Left kidney (tissue), 2 donors: ENCODE data around the gene ABI2. TPM values are rescaled to one million over a fixed set of nuclear protein-coding genes. Genes with fewer than 3 reads are reported as not detected.
"Not testable (repeated sequence)": the region's sequence is repeated elsewhere in the genome, so short reads cannot be mapped to it uniquely, and the experiment has no call there.

Experiments
- DNase-seq: peaks from one replicate; pipeline ENCODE4 v3.0.0-alpha.2; 2013
- polyA plus RNA-seq: library from polyadenylated mRNA; unstranded; fragments of 120-200 nt; gene quantifications from one replicate; pipeline ENCODE4 v1.2.1, GENCODE V29; 2013; ENCODE audit not compliant: insufficient read length

The ABI2 gene
- polyA plus RNA-seq, 1 donor: 101 TPM

GRCh38 chr2:203418271-203418670, 90.1 kb downstream of the ABI2 start:
- no peak for DNase-seq

GRCh38 chr2:203427061-203427460, 98.9 kb downstream of the ABI2 start:
- DNase-seq: no peak

- DNase-seq: not testable (repeated sequence)
Measured at GRCh38 chr2:203429643-203430042, 101.4 kb downstream of the ABI2 start.

- DNase-seq: no peak
Measured at GRCh38 chr2:203431391-203432185, 103.4 kb downstream of the ABI2 start.

GRCh38 chr2:203432811-203433210, 104.6 kb downstream of the ABI2 start:
- DNase-seq: no peak

- no peak for DNase-seq
Measured at GRCh38 chr2:203436496-203436895, 108.3 kb downstream of the ABI2 start.

- no peak for DNase-seq
Measured at GRCh38 chr2:203437511-203437910, 109.3 kb downstream of the ABI2 start.

GRCh38 chr2:203438528-203438927, 110.3 kb downstream of the ABI2 start:
- DNase-seq: no peak

GRCh38 chr2:203440671-203441070, 112.5 kb downstream of the ABI2 start:
- no peak for DNase-seq

- DNase-seq: no peak
Measured at GRCh38 chr2:203441463-203441862, 113.3 kb downstream of the ABI2 start.

GRCh38 chr2:203442463-203442862, 114.3 kb downstream of the ABI2 start:
- DNase-seq: no peak

GRCh38 chr2:203444738-203445137, 116.5 kb downstream of the ABI2 start:
- no peak for DNase-seq

GRCh38 chr2:203446071-203446481, 117.9 kb downstream of the ABI2 start:
- DNase-seq: no peak

- DNase-seq: no peak
Measured at GRCh38 chr2:203446780-203447179, 118.6 kb downstream of the ABI2 start.

GRCh38 chr2:203450561-203450960, 122.4 kb downstream of the ABI2 start:
- no peak for DNase-seq

- DNase-seq: no peak
Measured at GRCh38 chr2:203451011-203451410, 122.8 kb downstream of the ABI2 start.

- DNase-seq: no peak
Measured at GRCh38 chr2:203451689-203452088, 123.5 kb downstream of the ABI2 start.

- DNase-seq: peak; percentile 51
Measured at GRCh38 chr2:203453858-203454451, 125.8 kb downstream of the ABI2 start.

- no peak for DNase-seq
Measured at GRCh38 chr2:203455209-203455608, 127.0 kb downstream of the ABI2 start.

- no peak for DNase-seq
Measured at GRCh38 chr2:203461746-203462145, 133.6 kb downstream of the ABI2 start.

GRCh38 chr2:203462308-203462707, 134.1 kb downstream of the ABI2 start:
- no peak for DNase-seq

- no peak for DNase-seq
Measured at GRCh38 chr2:203463266-203463678, 135.1 kb downstream of the ABI2 start.

GRCh38 chr2:203469546-203469945, 141.4 kb downstream of the ABI2 start:
- no peak for DNase-seq

- no peak for DNase-seq
Measured at GRCh38 chr2:203470371-203470770, 142.2 kb downstream of the ABI2 start.
